Gastroesophageal sphincter (tissue), 3 donors: ENCODE results near the gene MUC5B.

ENCODE experiments used
- POLR2A ChIP-seq, 2 donors: fragments of 450-650 bp; IDR thresholded peaks; one replicate each; pipeline ENCODE4 v1.6.1; 2017; ENCODE audit warnings: antibody characterized with exemption in 2 of 2, mild to moderate bottlenecking in 2 of 2, moderate library complexity in 1 of 2
- POLR2AphosphoS5 ChIP-seq: sonication (generic); formaldehyde crosslinking; IDR thresholded peaks from one replicate; pipeline ENCODE4 v1.6.1; 2017; ENCODE audit warnings: antibody characterized with exemption
- TF ChIP-seq, protein P1 (sequence below), 4 experiments: fragments of 200-600 bp in 2 of 4; fragments of 450-650 bp in 2 of 4; sonication (generic) in 1 of 4; IDR thresholded peaks; one replicate each; pipeline ENCODE4 v1.5.1; 2017 to 2019; ENCODE audit warnings: antibody characterized with exemption in 4 of 4, mild to moderate bottlenecking in 2 of 4, moderate library complexity in 2 of 4

- TF ChIP-seq, protein P1, sequence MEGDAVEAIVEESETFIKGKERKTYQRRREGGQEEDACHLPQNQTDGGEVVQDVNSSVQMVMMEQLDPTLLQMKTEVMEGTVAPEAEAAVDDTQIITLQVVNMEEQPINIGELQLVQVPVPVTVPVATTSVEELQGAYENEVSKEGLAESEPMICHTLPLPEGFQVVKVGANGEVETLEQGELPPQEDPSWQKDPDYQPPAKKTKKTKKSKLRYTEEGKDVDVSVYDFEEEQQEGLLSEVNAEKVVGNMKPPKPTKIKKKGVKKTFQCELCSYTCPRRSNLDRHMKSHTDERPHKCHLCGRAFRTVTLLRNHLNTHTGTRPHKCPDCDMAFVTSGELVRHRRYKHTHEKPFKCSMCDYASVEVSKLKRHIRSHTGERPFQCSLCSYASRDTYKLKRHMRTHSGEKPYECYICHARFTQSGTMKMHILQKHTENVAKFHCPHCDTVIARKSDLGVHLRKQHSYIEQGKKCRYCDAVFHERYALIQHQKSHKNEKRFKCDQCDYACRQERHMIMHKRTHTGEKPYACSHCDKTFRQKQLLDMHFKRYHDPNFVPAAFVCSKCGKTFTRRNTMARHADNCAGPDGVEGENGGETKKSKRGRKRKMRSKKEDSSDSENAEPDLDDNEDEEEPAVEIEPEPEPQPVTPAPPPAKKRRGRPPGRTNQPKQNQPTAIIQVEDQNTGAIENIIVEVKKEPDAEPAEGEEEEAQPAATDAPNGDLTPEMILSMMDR (IDR thresholded peaks at IDR 0.05): no peak
- TF ChIP-seq POLR2AphosphoS5 (no peak), POLR2A (IDR thresholded peaks at IDR 0.05) (no peak)
Observed at GRCh38 chr11:1270476-1270875, 47.6 kb downstream of the MUC5B start.
